ENCODE data around the gene ANKRD29.
"Not testable (repeated sequence)": the region's sequence is repeated elsewhere in the genome, so short reads cannot be mapped to it uniquely, and the experiment has no call there.

Gene ANKRD29

GRCh38 chr18:23580677-23581367 lies 81.9 kb downstream of the ANKRD29 start:
- no peak overlapping the region for H3K27ac ChIP-seq (replicated peaks)
- no peak for DNase-seq (ENCODE audit: low read depth in 1 of 2, low spot score in 1 of 2)
- no peak overlapping the region for H3K4me3 ChIP-seq (replicated peaks; ENCODE audit: insufficient read depth, low read length)
- H3K27me3 ChIP-seq (ENCODE audit: insufficient read depth, poor library complexity, severe bottlenecking) = no peaks in the 10 kb centered on the region
- TF ChIP-seq SPI1 (IDR thresholded peaks at IDR 0.05; ENCODE audit: borderline replicate concordance, low read depth) (no peak), GABPA (IDR thresholded peaks at IDR 0.05; ENCODE audit: low read depth) (no peak), POLR2AphosphoS5 (IDR thresholded peaks at IDR 0.05; ENCODE audit: low read depth) (no peak), CTCF (IDR thresholded peaks at IDR 0.05; ENCODE audit: insufficient read depth, low read length) (no peak), REST (IDR thresholded peaks at IDR 0.05; ENCODE audit: insufficient replicate concordance, low read depth) (no peak)

- DNase-seq (ENCODE audit: low read depth in 1 of 2, low spot score in 1 of 2) = peak in 1 of 2 experiments; percentile 22
- no peak overlapping the region for H3K4me3 ChIP-seq (replicated peaks; ENCODE audit: insufficient read depth, low read length)
- no peaks in the 10 kb centered on the region for H3K27me3 ChIP-seq (ENCODE audit: insufficient read depth, poor library complexity, severe bottlenecking)
- H3K27ac ChIP-seq (replicated peaks) = no peak overlapping the region
- TF ChIP-seq POLR2AphosphoS5 (IDR thresholded peaks at IDR 0.05; ENCODE audit: low read depth) (no peak), CTCF (IDR thresholded peaks at IDR 0.05; ENCODE audit: insufficient read depth, low read length) (no peak), SPI1 (IDR thresholded peaks at IDR 0.05; ENCODE audit: borderline replicate concordance, low read depth) (peak; percentile 67)
Observed at GRCh38 chr18:23578891-23579653, 83.6 kb downstream of the ANKRD29 start.

- no peak for TF ChIP-seq SPI1 (IDR thresholded peaks at IDR 0.05; ENCODE audit: borderline replicate concordance, low read depth)
- no peak for TF ChIP-seq REST (IDR thresholded peaks at IDR 0.05; ENCODE audit: insufficient replicate concordance, low read depth)
- no peak for TF ChIP-seq POLR2AphosphoS5 (IDR thresholded peaks at IDR 0.05; ENCODE audit: low read depth)
- TF ChIP-seq CTCF (IDR thresholded peaks at IDR 0.05; ENCODE audit: insufficient read depth, low read length) = no peak
- TF ChIP-seq GABPA (IDR thresholded peaks at IDR 0.05; ENCODE audit: low read depth) = no peak
- Histone ChIP-seq H3K27me3 (ENCODE audit: insufficient read depth, poor library complexity, severe bottlenecking) (no peaks in the 10 kb centered on the region), H3K27ac (replicated peaks) (no peak overlapping the region), H3K4me3 (replicated peaks; ENCODE audit: insufficient read depth, low read length) (no peak overlapping the region)
- DNase-seq (ENCODE audit: low read depth in 1 of 2, low spot score in 1 of 2) = no peak
Observed at GRCh38 chr18:23578067-23578701, 84.5 kb downstream of the ANKRD29 start.

- not testable (repeated sequence) for H3K27me3 ChIP-seq (ENCODE audit: insufficient read depth, poor library complexity, severe bottlenecking); H3K4me3 ChIP-seq (replicated peaks; ENCODE audit: insufficient read depth, low read length); DNase-seq (ENCODE audit: low read depth in 1 of 2, low spot score in 1 of 2); H3K27ac ChIP-seq (replicated peaks)
Observed at GRCh38 chr18:23577521-23577920, 85.2 kb downstream of the ANKRD29 start.

Data from HL-60 (cell line).